Measurements from ENCODE around the gene CDH11. TPM values are rescaled to one million over a fixed set of nuclear protein-coding genes. Genes with fewer than 3 reads are reported as not detected.

The CDH11 gene
- total RNA-seq, 1 experiment from 2014 or later: 22.1 TPM

DNA sequence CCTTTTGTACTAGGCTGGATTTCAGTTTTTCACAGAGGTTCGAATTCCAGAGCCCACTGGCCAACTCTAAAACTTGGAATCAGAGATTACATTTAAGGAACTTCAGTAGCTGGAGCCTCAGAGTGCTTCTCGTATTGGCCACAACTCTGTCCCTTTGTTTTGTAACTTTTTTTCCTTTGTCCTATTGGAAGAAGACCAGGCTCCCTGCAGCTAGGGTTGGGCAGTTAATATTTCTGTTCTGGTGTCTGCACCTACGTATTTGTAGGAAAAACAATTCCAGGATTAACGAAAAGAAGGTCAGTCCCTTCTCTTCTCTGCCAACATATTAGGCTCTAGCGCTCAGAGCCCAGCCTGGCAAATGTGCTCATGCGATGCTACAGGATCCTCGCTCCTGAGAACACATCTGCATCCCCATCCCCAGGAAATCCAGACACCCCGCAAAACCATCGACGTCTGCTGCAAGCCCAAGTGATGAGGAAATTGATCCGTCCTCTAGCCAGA, 1.9 kb downstream of the CDH11 start:
- peak; percentile 4 for DNase-seq
- Histone ChIP-seq H3K36me3 (no peaks in the 10 kb centered on the region), H3K27me3 (no peaks in the 10 kb centered on the region), H3K9me3 (no peaks in the 10 kb centered on the region), H3K4me3 (peak overlapping the region; percentile 60)

DNA sequence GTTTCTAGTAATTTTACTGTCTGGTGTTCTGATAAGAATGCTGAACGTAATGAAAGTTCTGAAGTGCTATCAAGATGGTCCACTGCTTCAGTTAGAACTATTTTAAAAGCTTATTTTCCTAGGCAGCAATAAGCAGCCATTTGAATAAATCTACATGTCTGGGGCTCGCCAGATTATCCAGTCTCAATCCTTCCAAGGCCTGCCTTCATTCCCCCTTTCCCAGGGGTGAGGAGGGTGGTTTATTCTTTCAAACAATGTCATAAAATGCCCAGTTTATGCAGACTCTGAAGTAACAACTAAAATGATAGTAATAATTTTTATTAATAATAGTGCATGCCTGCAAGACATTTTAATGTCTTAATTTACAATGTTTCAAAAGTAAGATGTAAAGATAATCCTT, 2.4 kb downstream of the CDH11 start:
- Histone ChIP-seq H3K4me3 (no peak overlapping the region), H3K9me3 (no peaks in the 10 kb centered on the region), H3K36me3 (no peaks in the 10 kb centered on the region), H3K27me3 (no peaks in the 10 kb centered on the region)
- no peak for DNase-seq

DNA sequence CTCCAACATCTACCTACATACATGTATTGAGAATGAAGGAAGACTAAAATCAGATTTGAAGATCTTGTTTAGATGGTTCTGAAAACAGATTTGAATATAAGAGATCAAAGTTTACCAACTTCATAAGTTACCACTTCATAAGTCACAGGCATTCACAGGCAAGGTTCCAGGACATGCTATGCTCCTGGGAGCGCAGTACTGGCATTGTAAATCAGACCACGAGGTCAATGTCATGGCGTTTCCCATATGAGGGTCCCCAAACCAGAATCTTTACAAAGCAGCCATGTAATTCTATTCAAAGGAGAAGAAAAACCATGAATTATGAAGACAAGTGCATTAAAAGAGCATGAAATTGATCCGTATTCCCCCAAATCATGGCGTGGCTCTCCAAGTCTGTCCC, 3.0 kb downstream of the CDH11 start:
- no peak for DNase-seq
- H3K27me3 ChIP-seq: no peaks in the 10 kb centered on the region

DNA sequence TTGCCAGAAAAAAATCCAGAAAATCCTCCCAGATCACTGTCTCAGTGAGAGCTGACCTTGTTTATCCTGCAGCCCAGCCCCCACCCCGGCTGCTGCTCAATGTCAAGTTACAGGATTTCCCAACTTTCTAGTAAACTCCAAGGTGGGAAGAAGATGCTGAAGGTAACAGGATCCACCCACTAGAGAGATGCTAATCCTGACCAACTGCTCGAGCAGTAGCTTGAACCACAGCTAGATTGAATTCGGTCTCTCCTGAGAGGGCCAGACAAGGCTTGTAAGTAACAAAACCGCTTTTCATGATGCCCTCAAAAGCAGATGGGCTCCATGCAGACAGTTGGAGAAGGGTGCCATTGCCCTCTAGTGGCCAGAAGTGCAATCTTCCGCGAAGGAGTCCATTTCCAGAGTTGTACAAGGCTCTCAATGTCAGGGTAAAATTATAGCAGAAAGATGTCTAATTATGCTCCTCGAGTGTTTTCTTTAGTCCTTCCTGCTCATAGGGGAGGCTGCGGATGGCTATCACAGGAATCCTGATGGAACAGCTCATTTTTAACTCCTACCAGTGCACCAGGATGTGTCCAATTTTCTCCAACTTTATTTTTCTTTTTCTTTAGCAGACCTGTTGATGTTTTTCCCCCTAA, 3.9 kb downstream of the CDH11 start:
- no peaks in the 10 kb centered on the region for H3K9me3 ChIP-seq
- DNase-seq: peak; percentile 45
- H3K4me3 ChIP-seq: no peak overlapping the region
- H3K27me3 ChIP-seq: no peaks in the 10 kb centered on the region
- no peaks in the 10 kb centered on the region for H3K36me3 ChIP-seq

More for the DNA sequence above, 3.0 kb downstream of the CDH11 start:
- H3K4me3 ChIP-seq: no peak overlapping the region
- H3K9me3 ChIP-seq: no peaks in the 10 kb centered on the region
- no peaks in the 10 kb centered on the region for H3K36me3 ChIP-seq

DNA sequence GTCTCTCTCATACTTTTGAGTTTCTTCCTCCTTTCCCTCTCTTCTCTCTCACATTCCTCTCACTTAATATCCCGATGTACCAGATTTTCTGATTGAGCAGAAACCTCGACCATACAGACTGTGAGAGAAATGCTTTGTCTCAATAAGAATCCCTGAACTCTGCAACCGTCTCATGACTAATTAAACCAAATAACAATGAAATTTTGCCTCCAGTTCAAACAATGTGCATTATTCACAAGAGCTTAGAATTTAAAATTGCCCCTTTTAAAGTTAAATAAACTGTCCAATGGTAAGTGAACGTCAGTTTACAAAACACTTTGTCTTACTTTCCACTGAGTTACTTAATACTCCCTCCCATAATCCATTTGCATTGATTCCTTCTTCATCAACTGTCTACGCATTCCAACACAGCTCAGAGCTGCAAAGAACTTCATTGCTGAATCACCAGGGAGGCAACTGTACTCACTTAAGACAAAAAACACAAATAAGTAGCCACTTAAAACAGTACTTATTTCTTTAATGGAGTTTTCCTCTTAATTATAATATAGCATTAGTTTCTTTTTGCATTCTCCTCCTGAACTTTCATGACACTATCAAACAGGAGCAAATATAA, 4.9 kb downstream of the CDH11 start:
- Histone ChIP-seq H3K36me3 (no peaks in the 10 kb centered on the region), H3K9me3 (no peaks in the 10 kb centered on the region), H3K27me3 (no peaks in the 10 kb centered on the region), H3K4me3 (no peak overlapping the region)
- no peak for DNase-seq

DNA sequence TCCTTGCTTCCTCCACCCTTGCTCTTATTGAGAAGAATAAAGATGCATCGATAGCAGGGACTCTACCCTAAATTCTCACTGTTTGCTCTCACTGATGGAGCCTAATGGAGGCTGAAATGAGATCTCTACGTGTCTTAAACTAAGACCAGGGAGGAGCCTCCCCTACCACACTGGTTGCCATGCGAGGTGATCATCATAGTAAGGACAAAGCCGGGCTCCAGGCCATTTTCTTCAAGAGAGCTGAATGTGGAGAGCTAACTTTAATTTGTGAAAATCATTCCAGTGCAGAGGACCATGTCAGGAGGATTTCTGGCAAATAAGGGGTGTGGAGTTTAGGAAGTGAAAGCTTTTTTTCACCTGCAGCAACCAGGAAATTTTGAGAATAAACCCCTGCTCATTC, 5.6 kb downstream of the CDH11 start:
- Histone ChIP-seq H3K9me3 (no peaks in the 10 kb centered on the region), H3K4me3 (no peak overlapping the region), H3K27me3 (no peaks in the 10 kb centered on the region), H3K36me3 (no peaks in the 10 kb centered on the region)
- DNase-seq: no peak

DNA sequence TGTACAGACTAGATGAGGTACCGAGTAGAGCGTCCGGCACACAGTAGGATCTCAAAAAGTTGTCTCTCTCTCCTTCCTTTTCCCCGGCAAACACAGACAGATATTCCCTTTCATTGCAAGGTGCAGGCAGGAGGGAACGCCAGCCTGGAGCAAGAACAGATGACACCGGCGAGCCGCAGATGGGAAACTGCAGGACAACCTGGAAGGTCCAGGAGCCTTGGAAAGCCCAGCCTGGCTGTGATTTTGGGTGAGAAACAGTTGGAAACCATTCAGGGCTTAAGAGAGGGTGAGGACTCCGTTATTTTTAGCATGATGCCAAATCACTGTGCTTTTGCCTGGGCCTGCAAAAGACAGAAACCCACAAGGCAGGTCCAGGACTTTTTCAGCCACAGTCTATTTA, 7.3 kb downstream of the CDH11 start:
- no peaks in the 10 kb centered on the region for H3K9me3 ChIP-seq
- no peaks in the 10 kb centered on the region for H3K36me3 ChIP-seq
- no peaks in the 10 kb centered on the region for H3K27me3 ChIP-seq
- DNase-seq: no peak
- no peak overlapping the region for H3K4me3 ChIP-seq

DNA sequence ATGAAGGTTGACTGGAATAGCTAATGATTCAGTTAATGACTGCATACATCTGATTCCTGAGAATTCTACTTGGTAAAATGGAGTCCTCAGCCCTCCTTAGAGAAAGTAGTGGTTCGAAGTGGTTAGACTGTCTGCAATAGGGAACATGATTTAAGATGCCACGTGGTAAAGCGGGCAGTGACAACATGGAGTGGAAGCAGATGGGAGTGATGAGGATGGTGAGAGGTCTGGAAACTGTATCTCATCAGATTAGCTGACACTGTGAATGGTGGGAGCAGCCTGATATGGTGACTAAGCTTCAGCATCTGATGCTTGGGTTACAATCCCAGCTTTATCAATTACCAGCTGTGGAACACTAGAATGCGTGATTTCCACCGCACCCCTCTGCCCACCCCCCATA, 8.4 kb downstream of the CDH11 start:
- H3K36me3 ChIP-seq: no peaks in the 10 kb centered on the region
- DNase-seq: no peak

DNA sequence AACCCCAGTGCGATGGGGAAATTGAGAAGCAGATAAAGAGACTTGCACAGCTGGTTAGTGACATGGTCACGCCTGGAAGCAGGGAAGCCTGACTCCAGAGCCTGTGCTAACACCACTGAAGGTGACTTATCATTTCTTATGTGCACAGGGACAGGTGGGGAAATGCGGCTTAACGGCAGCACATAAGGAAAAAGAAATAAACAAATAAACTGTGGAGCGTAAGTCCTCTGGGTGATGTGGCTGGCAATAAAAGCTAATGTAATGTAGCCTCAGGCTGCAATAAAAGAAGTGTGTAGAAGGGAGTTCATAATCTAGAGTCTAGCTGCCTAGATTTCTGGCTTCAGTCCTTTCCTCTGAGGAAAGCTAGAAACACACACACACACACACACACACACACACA, 10.6 kb downstream of the CDH11 start:
- no peak overlapping the region for H3K4me3 ChIP-seq
- H3K36me3 ChIP-seq: no peaks in the 10 kb centered on the region
- H3K27me3 ChIP-seq: no peaks in the 10 kb centered on the region
- no peak for DNase-seq
- H3K9me3 ChIP-seq: no peaks in the 10 kb centered on the region

More for the DNA sequence above, 8.4 kb downstream of the CDH11 start:
- Histone ChIP-seq H3K4me3 (no peak overlapping the region), H3K27me3 (no peaks in the 10 kb centered on the region), H3K9me3 (no peaks in the 10 kb centered on the region)

DNA sequence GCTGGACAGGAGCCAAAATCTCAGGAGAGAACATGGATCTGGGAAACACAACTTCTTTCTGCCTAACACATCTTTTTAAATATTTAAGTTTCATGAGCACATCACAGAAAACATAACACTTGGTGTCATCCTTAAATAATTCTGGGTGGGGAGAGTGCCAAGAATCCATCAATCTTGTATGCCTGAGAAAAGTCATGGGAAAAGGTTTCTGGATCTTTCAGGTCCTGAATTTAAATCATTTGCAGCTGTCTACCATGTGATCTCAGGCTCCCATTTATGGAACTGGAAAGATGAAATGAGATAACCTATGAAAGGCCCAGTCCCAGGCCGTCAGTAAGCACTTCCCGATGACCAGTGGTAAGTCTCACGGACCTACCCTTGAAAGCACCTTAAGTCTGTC, 15.1 kb downstream of the CDH11 start:
- DNase-seq: no peak
- no peaks in the 10 kb centered on the region for H3K27me3 ChIP-seq
- no peaks in the 10 kb centered on the region for H3K9me3 ChIP-seq
- H3K4me3 ChIP-seq: no peak overlapping the region
- H3K36me3 ChIP-seq: no peaks in the 10 kb centered on the region

DNA sequence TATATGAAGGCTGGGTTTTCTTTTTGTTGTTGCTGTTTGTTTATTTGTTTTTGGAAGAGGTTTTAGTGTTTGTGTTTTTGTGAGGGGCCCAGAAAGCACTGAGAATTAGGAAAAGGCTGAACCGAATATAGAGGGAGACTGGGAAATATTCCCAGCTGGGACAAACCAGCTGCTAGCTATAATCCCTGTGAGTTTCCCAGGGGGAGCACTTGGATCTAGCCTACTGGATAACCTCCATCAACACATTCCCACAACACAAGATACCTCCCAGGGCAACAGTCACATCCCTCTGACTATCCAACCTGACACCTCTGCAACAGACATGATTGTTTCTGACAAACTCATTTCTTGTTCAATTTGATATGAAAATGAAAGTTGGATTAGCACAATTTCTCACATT, 16.7 kb downstream of the CDH11 start:
- Histone ChIP-seq H3K27me3 (no peaks in the 10 kb centered on the region), H3K4me3 (no peak overlapping the region), H3K9me3 (no peaks in the 10 kb centered on the region), H3K36me3 (no peaks in the 10 kb centered on the region)
- DNase-seq: no peak

DNA sequence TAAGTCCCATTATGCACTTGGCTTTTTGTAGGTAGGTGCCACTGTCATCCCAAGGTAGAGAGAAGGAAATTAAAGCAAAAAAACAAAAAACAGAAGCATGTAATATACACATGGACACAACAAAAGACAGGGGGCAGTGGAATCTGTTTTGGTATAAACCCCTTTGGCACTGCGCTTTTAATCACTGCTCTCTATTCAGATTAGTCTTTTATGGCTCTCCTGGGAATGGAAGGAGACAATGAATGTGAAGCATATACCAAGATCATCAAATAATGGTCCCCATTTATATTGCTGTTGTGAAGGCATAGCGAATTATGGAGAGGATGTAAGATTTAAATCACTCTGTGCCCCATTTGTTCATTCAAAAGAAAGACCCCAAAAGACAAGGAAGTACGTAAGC, 17.4 kb downstream of the CDH11 start:
- no peak for DNase-seq
- no peak overlapping the region for H3K4me3 ChIP-seq
- no peaks in the 10 kb centered on the region for H3K9me3 ChIP-seq
- H3K27me3 ChIP-seq: no peaks in the 10 kb centered on the region
- H3K36me3 ChIP-seq: no peaks in the 10 kb centered on the region

DNA sequence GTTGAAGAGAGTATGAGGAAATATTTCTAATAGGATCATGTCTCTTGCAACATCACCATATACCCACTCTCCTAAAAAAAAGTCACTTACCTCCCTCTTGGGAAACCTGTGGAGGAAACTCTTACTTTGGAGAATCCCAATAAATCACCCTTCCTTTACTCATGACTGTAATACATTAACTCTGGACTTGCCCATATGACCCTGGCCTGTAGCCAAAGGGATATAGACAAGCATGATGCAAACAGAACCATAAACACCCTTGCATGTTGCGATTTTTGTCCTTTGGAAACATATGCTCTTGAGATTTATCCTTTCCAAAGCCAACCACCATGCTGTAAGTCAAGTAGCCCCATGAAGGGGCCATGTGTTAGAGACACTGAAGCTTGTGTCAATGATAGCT, 19.5 kb downstream of the CDH11 start:
- H3K9me3 ChIP-seq: no peaks in the 10 kb centered on the region
- DNase-seq: no peak
- no peak overlapping the region for H3K4me3 ChIP-seq
- no peaks in the 10 kb centered on the region for H3K27me3 ChIP-seq
- H3K36me3 ChIP-seq: no peaks in the 10 kb centered on the region

DNA sequence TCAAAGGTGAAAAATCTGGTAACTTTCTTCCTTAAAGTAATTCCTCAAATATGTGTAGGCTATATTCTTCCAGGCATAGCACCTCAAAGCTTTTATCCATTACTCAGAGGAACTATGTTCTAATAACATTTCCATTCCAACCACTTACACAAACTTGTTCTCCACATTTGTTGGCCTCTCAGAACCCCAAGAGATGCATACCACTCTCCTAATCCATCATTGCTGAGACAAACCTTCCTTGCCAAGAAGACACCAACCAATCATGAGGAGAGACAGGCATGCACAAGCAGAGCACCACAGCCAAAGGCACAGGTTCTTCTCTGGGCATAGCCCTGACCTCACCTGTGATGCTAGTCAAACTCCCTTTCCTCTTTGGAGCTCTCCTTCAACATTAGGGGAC, 20.9 kb downstream of the CDH11 start:
- no peaks in the 10 kb centered on the region for H3K27me3 ChIP-seq
- DNase-seq: no peak
- H3K36me3 ChIP-seq: no peaks in the 10 kb centered on the region
- H3K4me3 ChIP-seq: no peak overlapping the region
- H3K9me3 ChIP-seq: no peaks in the 10 kb centered on the region

DNA sequence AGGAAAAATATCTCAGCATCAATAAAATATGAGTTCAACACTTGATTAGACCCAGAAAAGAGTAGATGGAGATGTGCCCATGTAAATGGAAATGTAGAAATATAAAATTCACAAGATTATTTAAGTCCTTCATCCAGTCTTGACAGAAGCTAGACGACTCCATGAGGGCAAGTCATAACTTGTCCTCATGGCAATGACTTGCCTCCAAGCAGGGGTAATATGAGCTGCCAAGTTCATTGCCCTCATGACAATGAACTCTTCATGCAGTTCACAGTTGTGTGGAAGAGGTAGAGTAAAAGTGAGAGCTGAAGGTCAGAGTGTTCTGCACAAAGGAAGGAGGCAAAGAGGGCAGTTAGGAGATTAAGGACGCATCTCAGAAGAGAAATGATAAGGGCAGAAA, 22.3 kb downstream of the CDH11 start:
- no peaks in the 10 kb centered on the region for H3K27me3 ChIP-seq
- DNase-seq: no peak
- no peaks in the 10 kb centered on the region for H3K9me3 ChIP-seq
- no peaks in the 10 kb centered on the region for H3K36me3 ChIP-seq
- H3K4me3 ChIP-seq: no peak overlapping the region

DNA sequence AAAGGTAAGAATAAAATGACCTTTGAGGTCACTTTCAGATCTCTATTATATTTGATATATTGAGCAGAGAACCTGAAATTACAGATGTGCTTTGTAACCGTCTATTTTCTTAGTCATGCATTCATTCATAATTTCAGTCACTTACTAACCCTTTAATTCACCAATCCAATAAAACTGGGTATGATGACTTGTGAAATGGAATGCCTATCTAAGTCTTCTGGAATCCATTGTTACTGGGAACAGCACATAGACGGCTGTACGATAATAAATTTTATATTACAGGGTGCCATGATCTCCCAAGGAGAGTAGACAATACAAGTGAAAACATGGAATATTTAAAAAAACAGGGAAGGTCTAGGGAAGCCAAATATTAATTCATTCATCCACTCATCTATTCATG, 22.9 kb downstream of the CDH11 start:
- Histone ChIP-seq H3K9me3 (no peaks in the 10 kb centered on the region), H3K4me3 (no peak overlapping the region), H3K36me3 (no peaks in the 10 kb centered on the region), H3K27me3 (no peaks in the 10 kb centered on the region)
- DNase-seq: no peak

DNA sequence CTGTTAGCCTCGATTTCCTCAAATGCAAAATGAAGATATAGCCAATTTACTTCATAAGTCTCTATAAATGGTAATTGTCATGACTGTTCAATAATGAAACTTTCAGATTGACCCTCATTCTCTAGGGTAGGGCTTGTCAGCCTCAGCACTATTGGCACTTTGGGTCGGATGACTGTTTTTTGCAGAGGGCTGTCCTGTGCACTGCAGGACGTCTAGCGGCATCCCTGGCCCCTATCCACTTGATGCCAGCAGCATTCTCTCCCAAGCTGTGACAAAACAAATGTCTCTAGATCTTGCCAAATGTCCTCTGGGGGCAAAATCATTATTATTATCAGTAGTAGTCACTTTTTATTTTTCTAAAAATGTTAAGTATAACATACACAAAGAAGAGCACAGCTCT, 24.6 kb downstream of the CDH11 start:
- H3K36me3 ChIP-seq: no peaks in the 10 kb centered on the region
- H3K27me3 ChIP-seq: no peaks in the 10 kb centered on the region
- H3K4me3 ChIP-seq: no peak overlapping the region
- no peaks in the 10 kb centered on the region for H3K9me3 ChIP-seq
- no peak for DNase-seq

DNA sequence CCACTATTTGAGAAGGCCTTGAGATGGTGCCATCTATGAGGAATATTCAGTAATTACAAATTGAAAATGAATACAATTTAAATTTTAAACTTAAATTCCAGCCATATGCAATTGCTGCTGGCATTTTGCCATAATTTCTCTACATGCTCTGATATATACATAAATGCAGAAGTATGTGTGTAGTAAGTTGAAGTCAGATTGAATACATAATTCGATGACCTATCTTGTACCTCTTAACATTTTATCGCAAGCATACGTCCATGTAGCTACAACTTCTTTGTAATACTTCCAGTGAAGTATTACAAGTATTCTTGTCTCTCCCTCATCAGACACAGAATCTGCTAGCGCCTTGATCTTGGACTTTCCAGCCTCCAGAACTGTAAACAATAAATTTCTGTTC, 26.0 kb downstream of the CDH11 start:
- no peak for DNase-seq
- H3K36me3 ChIP-seq: no peaks in the 10 kb centered on the region

More for the DNA sequence above, 26.0 kb downstream of the CDH11 start:
- Histone ChIP-seq H3K4me3 (no peak overlapping the region), H3K9me3 (no peaks in the 10 kb centered on the region), H3K27me3 (no peaks in the 10 kb centered on the region)
